Activated CD4-positive, alpha-beta T cell treated with anti-CD3 and anti-CD28 coated beads for 36 hours (primary cell): ENCODE results near the gene TXNDC12. TPM values are rescaled to one million over a fixed set of nuclear protein-coding genes. Genes with fewer than 3 reads are reported as not detected.

Source experiments
- ATAC-seq: fragments of 200-7000 bp; cut with Tn5 transposase; one replicate; pipeline ENCODE4 v1.10.0; 2021; ENCODE audit warnings: mild to moderate bottlenecking, moderate library complexity
- CTCF ChIA-PET: fragments of 350-600 bp; sonication (Branson Sonifier 250); formaldehyde crosslinking; loops from one replicate; lab custom pipeline; 2021; ENCODE audit warnings: antibody characterized with exemption; lab: Charles Lee
- POLR2A ChIA-PET: fragments of 350-600 bp; sonication (Branson Sonifier 250); formaldehyde crosslinking; loops from one replicate; lab custom pipeline; 2021; ENCODE audit warnings: antibody characterized with exemption, inconsistent platforms; lab: Charles Lee
- DNase-seq: peaks from one replicate; pipeline ENCODE4 v3.0.0-alpha.2; 2020
- H3K27ac Mint-ChIP-seq: one replicate; pipeline ENCODE4 v1.8.0; 2021; ENCODE audit warnings: mixed read lengths
- H3K27me3 Mint-ChIP-seq: one replicate; pipeline ENCODE4 v1.8.0; 2021; ENCODE audit warnings: mixed read lengths
- H3K36me3 Mint-ChIP-seq: one replicate; pipeline ENCODE4 v1.8.0; 2021; ENCODE audit warnings: low read depth, mixed read lengths
- H3K4me1 Mint-ChIP-seq: one replicate; pipeline ENCODE4 v1.8.0; 2021; ENCODE audit warnings: mixed read lengths
- H3K4me3 Mint-ChIP-seq: one replicate; pipeline ENCODE4 v1.8.0; 2021; ENCODE audit warnings: mild to moderate bottlenecking, moderate library complexity, mixed read lengths
- H3K9me3 Mint-ChIP-seq: one replicate; pipeline ENCODE4 v1.8.0; 2021; ENCODE audit warnings: low read depth, mixed read lengths
- intact Hi-C, 2 experiments: fragments of 100-400 bp; cut with DNase I in 1 of 2; cut with micrococcal nuclease in 1 of 2; formaldehyde crosslinking; loops; one replicate each; pipeline versions ENCODE4 v1.14.2 to v1.15.1; 2022 to 2024; cut with DNase I, micrococcal nuclease
- total RNA-seq, 2 experiments: library from RNA; stranded (reverse); gene quantifications; one replicate each; pipeline ENCODE4 v1.2.3, GENCODE V29; 2021

TXNDC12 gene
- total RNA-seq, 2 experiments from 2014 or later: 21.9 to 31.5 TPM

DNA sequence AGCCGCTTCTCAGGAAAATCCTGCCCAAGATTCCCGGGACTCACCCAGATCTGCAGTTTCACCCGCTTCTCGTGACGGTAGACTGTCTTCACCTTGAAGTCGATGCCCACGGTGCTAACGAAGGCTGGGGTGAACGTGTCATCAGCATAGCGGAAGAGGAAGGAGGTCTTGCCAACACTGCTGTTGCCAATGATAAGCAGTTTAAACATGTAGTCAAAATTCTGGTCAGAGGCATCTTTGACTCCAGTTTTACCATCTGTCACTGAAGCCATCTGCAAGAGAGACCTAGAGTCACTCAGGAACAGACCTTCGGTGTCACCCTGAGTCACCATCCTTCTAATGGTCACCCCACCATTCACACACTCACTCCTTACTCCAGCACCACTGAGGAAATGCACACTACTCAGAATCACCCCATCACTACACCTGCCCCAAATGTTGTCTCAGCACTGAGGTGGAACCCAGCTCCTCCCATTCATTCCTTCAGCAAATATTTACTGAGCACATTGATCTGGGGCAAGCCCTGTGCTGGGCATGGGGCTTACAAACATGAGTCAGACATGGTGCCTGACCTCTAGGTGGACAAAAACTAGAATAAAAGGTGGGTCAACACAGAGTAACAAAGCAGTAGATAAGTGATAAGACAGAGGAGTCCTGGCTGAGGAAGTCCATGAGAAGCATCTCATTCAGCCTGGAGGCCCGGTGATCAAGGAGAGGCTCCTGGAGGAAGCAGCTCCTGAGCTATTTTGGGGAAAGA is 78.0 kb downstream of the TXNDC12 start:
- DNase-seq (no peak), ATAC-seq (no peak)
- H3K4me3 Mint-ChIP-seq: no peak overlapping the region
- H3K27ac Mint-ChIP-seq: no peak overlapping the region
- intact Hi-C loops: no loop called here
- POLR2A ChIA-PET: no interaction called here
- CTCF ChIA-PET: interaction anchor here (0.6 kb wide), 1 partner anchor 147 kb away, joined by 3 read pairs; no protein-coding TSS in a partner anchor
- H3K9me3 Mint-ChIP-seq: no peaks in the 10 kb centered on the region
- H3K36me3 Mint-ChIP-seq: no peaks in the 10 kb centered on the region
- H3K27me3 Mint-ChIP-seq: no peaks in the 10 kb centered on the region
- peaks cover 7% of the 10 kb centered on the region for H3K4me1 Mint-ChIP-seq

DNA sequence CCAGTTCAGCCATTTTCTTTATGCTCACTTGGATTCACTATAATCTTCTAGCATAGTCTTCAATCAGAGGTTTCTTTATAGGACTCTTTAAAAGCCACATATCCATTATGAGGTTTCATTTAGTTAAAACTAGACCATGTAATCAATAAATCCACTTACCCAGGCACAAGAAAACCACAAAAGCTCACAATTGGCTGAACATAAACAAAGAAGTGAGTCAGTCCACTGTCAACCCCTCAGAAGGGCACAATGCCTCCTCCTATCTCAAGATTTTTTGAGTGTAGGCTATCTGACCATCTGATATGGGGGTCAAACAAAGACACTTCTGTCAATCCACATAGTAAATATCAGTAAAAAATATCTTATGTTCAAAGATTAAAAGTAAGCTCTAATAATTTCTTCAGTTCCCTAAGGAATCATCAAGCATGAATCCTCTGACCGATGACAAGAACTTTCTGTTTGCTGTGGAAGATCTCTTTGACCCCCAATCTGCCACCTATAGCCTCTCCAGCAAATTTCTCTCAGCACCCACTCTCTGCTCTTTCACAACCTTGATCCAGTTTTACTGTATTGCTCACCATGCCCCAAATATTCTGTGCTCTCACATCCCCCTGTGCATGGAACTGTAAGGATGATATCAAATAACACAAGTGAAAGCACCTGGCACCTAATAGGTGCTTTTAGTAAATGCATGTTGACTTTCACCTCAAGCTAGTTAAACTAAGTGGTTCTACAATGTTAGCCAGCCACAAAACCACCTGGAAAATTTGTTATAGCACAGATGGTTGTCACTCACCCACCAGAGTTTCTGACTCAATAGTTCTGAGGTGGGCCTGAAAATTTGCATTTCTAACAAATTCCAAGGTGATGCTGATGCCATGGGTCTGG is 81.2 kb downstream of the TXNDC12 start:
- Mint-ChIP-seq H3K36me3 (no peaks in the 10 kb centered on the region), H3K4me3 (no peak overlapping the region), H3K9me3 (no peaks in the 10 kb centered on the region), H3K27ac (no peak overlapping the region), H3K4me1 (peaks cover 7% of the 10 kb centered on the region), H3K27me3 (peaks cover 2% of the 10 kb centered on the region)
- CTCF ChIA-PET: interaction anchor here (1.2 kb wide), 1 partner anchor 77 kb away, joined by 3 read pairs; no protein-coding TSS in a partner anchor
- DNase-seq (no peak), ATAC-seq (no peak)
- POLR2A ChIA-PET: no interaction called here
- intact Hi-C loops: no loop called here

Other genes starting within 250 kb of the TXNDC12 start
- 100 to 1,000 TPM; 149 to 186 TPM for gene NRDC, start 176.5 kb downstream of the TXNDC12 start, total RNA-seq
- under 1 TPM; 0.07 to 0.11 TPM for gene RAB3B, start 64.5 kb downstream of the TXNDC12 start, total RNA-seq
- 10 to 100 TPM in 1 of 2 experiments, 1 to 10 TPM in 1; 7.6 to 12.3 TPM for gene KTI12, start 21.4 kb downstream of the TXNDC12 start, total RNA-seq
- gene BTF3L4, start 1.1 kb upstream of the TXNDC12 start, total RNA-seq: 10 to 100 TPM; 33.8 to 37.8 TPM
- 1 to 10 TPM; 4.3 to 4.7 TPM for gene ZFYVE9, start 86.9 kb upstream of the TXNDC12 start, total RNA-seq